ENCODE measurements around the gene MRM1.

Gene MRM1, protein sequence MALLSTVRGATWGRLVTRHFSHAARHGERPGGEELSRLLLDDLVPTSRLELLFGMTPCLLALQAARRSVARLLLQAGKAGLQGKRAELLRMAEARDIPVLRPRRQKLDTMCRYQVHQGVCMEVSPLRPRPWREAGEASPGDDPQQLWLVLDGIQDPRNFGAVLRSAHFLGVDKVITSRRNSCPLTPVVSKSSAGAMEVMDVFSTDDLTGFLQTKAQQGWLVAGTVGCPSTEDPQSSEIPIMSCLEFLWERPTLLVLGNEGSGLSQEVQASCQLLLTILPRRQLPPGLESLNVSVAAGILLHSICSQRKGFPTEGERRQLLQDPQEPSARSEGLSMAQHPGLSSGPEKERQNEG

DNA sequence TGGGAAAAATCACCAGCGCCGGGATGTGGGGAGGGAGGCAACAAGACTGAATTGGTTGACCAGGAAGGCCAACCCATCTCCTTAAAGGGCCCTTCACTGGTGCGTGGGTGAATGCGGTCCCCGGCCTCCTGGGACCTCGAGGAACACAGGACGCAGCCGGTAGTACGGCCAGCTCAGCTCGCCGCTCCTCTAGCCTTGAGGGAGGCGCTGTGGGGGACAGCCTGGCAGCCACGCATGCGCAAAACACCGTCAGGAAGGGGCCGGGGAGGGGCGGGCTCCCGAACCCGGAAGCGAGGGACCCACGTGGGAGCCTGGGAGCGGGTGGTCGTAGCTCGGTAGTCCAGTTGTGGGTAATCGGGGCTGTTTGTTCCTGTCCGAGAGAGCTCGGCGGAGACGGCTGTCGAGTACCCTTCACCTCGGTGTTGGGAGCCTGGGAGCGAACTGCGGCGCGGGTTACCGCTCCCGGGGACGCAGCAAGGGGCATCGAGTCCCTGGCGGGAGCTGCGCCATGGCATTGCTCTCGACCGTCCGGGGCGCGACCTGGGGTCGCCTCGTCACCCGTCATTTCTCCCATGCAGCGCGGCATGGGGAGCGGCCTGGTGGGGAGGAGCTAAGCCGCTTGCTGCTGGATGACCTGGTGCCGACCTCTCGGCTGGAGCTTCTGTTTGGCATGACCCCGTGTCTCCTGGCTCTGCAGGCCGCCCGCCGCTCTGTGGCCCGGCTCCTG, at the start of gene MRM1:
Gene MRM1, plus strand, starts transcription at position 281 of the 727 bp plus-strand sequence. Its CDS starts 228 bp downstream, at position 509.
- Histone ChIP-seq H3K4me3 (peak within 1 kb of the TSS; percentile 61 to 97 (median 89)), H3K27ac (peak within 1 kb of the TSS; percentile 48 to 92 (median 86))

DNA sequence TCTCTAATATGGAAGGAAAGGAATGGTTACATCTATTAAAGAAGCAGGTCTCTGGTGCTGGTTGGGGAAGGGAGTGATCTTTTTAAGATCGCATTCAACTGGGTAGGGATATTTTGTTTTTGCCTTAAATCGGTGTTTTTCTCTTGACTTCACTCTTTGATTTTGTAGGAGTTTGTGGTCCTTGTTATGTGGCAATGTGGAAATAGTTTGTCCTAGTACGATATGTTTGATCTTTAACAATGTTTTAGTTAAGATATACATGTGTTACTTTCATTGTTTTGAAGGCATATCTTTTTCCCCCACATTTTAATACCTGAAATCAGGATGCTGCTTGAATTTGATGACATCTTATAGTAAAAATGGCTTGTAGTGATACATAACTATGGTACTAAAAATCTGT, 47.9 kb upstream of the MRM1 start:
- Histone ChIP-seq H3K27ac (no peak overlapping the region), H3K4me3 (no peak overlapping the region)

DNA sequence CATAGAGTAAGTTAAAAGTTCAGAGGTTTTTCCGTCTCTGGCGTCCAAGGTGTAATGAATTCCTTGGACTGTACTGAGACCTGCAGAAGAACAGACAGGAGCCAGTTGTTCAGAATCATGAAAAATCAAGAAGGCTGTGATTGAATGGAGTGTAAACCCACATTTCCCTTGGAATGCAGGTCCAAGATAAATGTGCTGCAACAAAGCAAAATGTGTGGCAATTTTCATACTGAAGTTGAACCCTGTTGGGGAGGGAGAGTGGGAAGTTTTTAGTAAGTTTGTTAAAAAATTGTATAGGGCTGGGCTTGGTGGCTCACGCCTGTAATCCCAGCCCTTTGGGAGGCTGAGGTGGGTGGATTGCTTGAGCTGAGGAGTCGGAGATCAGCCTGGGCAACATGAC, 35.3 kb upstream of the MRM1 start:
- Histone ChIP-seq H3K27ac (no peak overlapping the region), H3K4me3 (no peak overlapping the region)

DNA sequence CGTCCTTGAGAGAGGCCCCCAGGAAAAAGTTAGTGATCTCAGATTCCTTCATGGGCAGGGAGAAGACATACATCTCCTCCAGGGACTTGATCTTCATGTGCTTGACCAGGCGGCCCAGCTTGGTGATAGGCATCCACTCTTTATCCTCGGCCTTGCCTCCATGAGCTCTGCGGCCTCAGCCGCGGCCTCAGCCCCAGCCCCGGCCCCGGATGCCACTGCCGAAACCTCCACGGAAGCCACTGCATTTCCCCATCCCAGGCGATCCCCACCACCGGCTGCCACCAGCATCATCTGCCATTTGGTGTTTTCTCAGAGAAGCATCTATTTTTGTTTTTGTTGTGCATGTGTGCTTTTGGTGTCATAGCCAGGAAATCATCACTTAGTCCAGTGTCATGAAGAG, 26.4 kb upstream of the MRM1 start:
- H3K4me3 ChIP-seq = no peak overlapping the region

DNA sequence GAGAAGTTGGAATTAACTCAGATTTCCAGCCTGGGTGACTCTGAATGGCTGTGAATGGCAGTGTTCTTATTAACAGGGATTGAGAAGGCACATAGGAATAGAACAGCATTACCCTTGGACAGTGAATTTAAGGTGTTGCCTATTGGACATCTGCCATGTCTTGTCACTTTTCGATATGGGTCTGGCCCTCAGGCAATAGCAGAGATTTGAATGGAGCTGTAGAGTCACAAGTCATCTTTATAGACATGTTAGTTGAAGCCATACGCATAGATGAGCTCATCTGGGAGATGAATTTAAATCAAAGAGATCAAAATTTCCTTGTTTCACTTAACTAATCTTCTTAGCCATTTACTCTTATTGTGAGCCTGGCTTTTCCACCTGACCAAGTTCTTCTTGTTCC, 24.6 kb upstream of the MRM1 start:
- Histone ChIP-seq H3K4me3 (no peak overlapping the region), H3K27ac (no peak overlapping the region)

More for the DNA sequence above, 26.4 kb upstream of the MRM1 start:
- no peak overlapping the region for H3K27ac ChIP-seq

DNA sequence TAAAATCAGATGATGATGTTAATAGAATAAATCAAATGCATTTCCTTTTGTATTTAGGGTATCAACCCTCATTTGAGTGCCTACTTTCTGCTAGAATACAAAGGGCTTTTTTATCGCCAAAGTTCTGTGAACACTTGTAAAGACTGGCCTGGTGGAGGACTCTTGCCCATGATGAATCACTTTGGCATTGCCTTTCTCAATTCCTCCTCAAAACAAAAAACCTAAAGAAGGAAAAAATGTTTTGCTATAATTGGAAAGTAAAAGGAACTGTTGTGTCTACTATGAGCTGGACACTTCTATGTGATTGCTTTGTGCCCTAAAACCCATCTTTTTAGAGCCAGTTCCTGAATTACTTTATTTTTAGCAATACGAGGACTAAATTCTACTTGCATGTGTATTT, 22.7 kb upstream of the MRM1 start:
- Histone ChIP-seq H3K4me3 (no peak overlapping the region), H3K27ac (no peak overlapping the region)

DNA sequence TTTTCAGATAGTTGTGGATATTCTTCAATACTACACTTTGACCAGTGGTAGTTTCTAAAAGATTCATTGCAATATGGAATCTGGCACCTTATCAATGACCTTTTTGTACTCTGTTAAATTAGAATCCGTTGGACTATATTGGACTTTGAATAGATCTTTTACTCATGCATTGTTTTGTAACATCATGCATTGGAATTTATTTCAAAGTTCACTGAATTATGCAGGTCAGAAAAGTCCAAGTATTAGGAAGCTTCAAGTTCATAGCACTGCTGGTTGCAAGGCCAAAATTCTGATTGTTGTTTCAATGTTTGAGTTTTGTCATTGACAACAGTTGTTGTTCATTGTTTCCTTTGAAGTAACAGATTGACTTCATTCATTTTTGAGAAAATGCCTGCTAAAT, 17.6 kb upstream of the MRM1 start:
- Histone ChIP-seq H3K4me3 (no peak overlapping the region), H3K27ac (no peak overlapping the region)

DNA sequence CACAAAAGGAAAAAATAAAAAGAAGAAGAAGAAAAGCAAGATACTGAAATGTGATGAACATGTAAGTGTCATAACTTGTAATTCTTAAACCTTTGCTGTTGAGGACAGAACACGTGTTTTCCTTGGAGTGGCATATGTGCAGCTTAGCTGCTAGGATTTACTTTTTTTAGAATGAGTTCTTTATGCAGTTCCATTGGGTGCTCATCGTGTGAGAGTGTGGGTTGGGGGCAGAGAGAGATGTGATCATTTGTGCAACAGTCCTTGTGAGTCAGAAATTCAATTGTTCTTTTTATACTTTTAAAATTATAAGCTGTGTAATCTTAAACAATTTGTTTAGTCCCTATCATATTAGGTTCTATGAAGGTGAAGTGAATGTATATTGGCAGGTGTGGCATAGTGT, 15.2 kb upstream of the MRM1 start:
- Histone ChIP-seq H3K4me3 (no peak overlapping the region), H3K27ac (no peak overlapping the region)

DNA sequence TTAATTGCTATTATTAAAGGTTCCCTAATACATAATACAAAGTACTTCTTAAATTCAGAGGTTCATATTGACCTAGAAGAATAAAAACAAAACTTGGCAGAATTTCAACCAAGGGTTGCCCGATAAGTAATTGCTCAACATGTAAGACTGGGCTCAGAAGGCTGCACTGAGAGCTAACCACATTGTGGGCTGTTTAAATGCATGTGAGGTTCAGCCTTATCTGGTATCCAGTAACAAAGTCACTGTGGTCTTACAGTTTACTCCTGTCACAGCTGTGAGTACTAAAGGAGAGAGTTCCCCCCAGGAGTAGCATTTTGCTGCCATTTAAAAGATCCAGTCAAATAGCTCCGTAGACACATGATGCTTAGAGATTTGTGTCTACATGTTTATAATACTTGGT, 11.3 kb upstream of the MRM1 start:
- Histone ChIP-seq H3K4me3 (no peak overlapping the region), H3K27ac (no peak overlapping the region)

DNA sequence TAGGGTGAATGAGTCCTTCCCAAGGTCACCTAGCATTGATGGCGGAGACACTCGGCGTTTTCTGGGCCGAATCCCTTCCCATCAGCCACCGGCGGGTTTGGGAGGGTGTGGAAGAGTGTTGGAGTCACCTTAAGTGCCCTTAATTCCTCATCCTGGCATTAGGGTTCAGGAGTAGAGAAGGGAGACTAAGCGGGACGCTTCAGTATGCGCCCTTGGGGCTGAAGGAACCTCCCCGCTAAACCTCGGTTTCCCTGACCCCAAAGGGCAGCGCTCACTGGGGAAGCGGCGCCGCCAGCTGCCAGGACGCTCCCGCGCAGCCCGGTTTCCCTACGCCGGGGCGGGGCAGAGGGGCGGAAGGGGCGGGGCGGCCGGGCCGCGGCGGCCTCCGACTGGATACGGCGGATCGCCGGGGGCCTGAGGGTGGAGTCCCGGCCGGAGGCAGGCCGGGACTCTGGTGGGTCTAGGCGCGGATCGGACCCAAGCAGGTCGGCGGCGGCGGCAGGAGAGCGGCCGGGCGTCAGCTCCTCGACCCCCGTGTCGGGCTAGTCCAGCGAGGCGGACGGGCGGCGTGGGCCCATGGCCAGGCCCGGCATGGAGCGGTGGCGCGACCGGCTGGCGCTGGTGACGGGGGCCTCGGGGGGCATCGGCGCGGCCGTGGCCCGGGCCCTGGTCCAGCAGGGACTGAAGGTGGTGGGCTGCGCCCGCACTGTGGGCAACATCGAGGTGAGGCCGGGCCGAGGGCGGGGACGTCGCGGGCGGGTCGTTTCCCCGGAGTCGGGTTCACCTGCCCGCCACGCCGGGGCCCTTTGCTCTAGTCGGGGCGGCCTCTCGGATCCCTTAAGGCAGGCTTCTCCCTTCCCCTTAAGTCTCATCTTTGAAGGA, 9.7 kb upstream of the MRM1 start, which contains the start of gene DHRS11:
Gene DHRS11, plus strand, starts transcription at position 446 of the 882 bp plus-strand sequence. Its CDS starts 131 bp downstream, at position 577.
- H3K27ac ChIP-seq = peak within 1 kb of the TSS; percentile 30 to 92 (median 80)
- H3K4me3 ChIP-seq = peak within 1 kb of the TSS; percentile 81 to 96 (median 90)

DNA sequence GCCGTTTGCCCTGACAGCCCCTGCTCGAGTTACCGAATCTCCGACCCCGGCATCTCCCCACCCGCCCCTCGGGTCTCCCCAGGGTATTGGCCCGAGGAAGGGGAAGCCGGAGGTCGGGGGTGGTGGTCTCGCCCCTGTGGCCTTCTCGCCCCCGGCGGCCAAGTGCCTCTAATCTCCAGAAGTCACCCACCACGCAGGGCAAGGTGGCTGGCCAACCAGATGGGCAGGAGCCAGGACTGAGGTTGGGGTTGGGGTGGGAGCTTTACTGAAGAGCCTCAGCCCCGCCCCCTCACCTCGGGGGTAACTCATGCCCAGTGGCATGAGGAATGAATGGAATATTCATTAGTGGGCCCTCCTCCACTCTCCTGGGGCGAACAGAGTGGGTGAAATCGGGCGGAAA, 9.1 kb upstream of the MRM1 start:
- peak overlapping the region; percentile 30 to 92 (median 80) for H3K27ac ChIP-seq
- H3K4me3 ChIP-seq = peak overlapping the region; percentile 81 to 96 (median 90)

DNA sequence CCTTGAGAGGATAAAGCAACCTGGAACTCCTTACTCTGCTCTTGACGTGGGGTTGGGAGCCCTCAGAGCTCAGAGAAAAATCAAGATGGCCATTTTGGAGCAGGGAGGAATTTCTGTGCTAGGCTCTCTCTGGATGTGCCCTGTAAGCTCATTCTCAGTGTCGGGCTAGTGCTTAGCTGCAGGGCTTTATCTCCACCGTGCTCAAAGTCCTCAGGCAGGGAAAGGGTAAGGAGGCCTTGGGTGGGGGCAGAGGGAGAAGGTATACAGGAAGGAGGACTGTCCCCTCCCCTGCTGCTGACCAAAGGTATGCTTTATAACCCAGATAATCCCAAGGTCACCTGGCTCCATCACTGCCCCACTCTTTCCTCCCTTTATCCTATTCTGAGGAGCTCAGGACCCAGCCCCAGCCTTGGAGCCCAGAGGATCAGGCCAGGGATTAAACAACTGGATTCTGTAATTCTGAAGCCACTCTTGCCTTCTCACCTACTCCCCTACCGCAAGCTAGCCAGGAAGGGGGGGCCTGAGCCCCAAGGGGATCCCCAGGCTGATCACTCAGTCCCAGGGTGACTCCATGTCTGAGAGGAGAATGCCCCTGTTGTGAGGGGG, 8.6 kb upstream of the MRM1 start:
- H3K27ac ChIP-seq = peak overlapping the region in 8 of 21 experiments; percentile 6 to 92 (median 83)

DNA sequence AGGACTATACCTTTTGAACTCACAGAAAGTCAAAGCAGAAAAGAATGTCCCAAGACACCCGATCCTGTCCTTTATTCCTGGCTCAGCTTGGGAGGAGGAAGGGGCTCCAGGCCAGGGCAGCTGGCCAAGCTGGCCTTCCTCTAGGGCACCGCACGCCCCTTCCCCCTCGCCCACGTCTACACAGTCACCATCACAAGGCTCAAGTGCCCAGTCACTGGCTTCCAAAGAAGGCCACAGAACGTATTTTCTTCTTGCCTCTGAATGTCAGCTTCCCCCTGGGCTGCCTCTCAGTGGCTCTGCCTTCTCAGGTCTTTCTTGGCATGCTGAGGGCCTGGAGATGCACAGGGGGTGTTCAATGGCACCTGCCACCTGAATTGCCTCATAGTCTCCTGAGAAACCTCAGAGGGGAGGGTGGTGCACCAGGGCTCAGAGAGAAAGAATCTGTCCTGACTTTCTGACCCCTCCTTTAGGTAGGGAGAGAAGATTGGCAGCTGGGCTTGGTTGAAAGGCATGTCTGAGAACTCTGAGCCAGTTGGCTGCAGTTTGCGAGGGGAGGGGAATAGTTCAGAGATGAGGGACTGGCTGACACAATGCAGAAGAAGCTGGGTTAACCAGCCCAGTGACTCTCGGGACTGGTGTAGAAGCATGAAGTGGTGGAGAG, 7.6 kb upstream of the MRM1 start:
- H3K27ac ChIP-seq = peak overlapping the region in 2 of 21 experiments; percentile 34 to 38

More for the DNA sequence above, 8.6 kb upstream of the MRM1 start:
- H3K4me3 ChIP-seq = peak overlapping the region in 6 of 7 experiments; percentile 81 to 96 (median 88)

DNA sequence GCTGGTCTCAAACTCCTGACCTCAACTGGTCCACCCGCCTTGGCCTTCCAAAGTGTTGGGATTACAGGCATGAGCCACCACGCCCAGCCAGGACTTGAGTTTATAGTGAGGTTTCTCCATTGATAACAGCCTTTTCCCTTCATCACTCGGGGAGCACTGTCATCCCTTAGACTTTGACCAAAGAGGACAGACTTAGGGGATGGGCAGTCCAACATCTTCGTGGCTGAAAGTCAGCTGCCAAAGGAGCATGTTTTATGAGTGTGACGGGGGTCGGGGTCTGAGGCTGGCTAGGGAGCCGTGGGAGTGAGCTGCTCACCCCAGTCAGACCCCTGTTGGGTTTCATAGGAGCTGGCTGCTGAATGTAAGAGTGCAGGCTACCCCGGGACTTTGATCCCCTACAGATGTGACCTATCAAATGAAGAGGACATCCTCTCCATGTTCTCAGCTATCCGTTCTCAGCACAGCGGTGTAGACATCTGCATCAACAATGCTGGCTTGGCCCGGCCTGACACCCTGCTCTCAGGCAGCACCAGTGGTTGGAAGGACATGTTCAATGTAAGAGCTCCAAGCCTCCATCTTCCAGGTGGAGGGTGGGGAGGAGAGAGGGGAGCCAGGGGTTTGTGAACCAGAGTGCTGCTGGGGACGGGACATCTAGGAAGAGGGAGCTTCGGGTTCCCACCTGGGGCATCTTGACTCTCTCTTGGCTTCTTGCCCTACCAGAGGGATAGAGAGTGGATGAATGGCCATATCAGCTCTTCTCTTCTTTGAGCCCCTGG, 6.6 kb upstream of the MRM1 start:
- H3K27ac ChIP-seq = no peak overlapping the region

More for the DNA sequence above, 7.6 kb upstream of the MRM1 start:
- H3K4me3 ChIP-seq = no peak overlapping the region

DNA sequence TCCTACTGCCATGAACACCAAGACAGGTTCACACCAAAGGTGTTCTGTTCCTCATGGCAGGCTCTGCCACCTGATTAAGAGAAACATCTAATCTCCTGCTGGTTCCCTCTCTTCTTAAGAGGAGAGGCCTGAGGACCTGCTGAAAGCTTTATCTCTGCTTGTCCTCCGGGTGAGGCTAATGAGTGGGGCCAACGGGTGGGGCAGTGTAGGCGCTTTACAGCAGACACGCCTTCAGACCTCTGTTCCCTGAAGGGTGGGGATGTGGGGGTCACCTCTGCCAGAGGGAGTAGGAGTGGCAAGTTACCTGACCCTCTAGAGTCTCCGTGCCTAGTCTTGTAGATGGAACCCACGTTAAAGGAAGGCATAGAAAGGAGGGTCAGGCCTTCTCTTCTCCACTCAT, 4.2 kb upstream of the MRM1 start:
- H3K4me3 ChIP-seq = no peak overlapping the region
- no peak overlapping the region for H3K27ac ChIP-seq

More for the DNA sequence above, 6.6 kb upstream of the MRM1 start:
- H3K4me3 ChIP-seq = no peak overlapping the region

DNA sequence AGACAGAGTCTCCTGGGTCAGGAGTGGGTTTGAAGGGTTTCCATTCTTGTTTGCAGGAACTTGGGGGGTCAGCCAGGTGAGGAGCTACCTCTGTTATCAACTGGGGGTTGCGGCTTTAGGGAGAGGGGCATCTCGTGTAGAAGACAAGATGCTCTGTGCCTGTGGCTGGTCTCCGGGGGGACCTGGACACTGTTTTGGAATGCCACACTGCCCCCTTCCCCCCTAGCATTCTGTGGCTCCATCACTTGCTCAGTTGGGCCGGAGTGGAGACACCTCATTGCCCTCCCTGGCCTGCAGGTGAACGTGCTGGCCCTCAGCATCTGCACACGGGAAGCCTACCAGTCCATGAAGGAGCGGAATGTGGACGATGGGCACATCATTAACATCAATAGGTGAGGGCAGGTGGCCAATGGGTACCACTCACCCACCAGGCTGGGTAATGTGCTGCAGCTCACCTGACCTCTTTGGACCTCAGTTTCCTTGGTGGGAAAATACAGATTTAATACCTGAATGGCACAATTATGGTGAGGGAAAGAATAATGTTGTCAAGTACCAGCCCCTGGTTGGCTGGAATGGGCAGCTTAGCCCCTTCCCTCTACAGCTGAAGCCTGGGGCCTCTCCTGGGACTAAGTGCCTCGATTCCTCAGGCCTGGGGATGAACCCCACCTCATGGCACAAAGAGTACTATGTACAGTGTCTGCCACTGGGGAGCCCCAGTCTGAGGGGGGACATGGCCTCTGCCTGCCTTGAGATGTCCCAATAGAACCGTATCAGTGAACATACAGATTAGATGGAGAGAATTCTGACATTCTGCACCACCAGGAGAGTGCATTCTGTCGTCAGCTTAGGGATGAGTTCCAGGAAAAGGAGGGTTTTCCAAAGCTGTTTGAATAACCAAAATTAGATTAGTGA, 3.3 kb upstream of the MRM1 start:
- H3K4me3 ChIP-seq = no peak overlapping the region
- H3K27ac ChIP-seq = no peak overlapping the region

DNA sequence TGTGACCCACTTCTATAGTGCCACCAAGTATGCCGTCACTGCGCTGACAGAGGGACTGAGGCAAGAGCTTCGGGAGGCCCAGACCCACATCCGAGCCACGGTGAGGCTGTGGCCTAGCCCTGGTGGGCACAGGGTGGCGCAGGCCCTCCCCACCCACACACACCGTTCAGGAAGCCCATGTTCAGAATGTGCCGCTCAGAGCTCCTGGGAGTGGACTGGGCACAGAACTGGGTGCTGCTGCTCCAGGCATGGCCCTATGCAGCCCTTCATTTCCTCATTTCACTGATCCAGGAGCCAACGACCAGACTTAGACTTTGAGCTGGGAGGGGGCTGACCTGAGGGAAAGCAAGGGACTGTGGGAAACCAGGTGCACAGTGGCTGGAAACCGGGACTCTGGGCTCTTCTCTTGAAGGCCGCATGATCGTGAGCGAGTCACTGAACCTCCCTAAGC, 2.4 kb upstream of the MRM1 start:
- no peak overlapping the region for H3K4me3 ChIP-seq
- H3K27ac ChIP-seq = no peak overlapping the region

Measured in skin epidermis (tissue), 12 donors.